Activated gamma-delta T cell treated with anti-CD3 and anti-CD28 coated beads, Interleukin-2, amount 50 U/mL, for 16 hours (primary cell): Measurements from ENCODE around the gene NUBP2.
A peak's percentile ranks its signal among the peaks of the same experiment; 100 is the strongest.

Source experiments
- DNase-seq: peaks from one replicate; pipeline ENCODE4 v3.0.0-alpha.2; 2020; ENCODE audit warnings: low read depth

Gene NUBP2

GRCh38 chr16:1810106-1810505 is 27.3 kb downstream of the NUBP2 start:
- DNase-seq, result no peak

GRCh38 chr16:1810536-1810935 is 27.8 kb downstream of the NUBP2 start:
- no peak for DNase-seq

GRCh38 chr16:1812732-1813163 is 30.0 kb downstream of the NUBP2 start:
- DNase-seq, result peak; percentile 11

DNA sequence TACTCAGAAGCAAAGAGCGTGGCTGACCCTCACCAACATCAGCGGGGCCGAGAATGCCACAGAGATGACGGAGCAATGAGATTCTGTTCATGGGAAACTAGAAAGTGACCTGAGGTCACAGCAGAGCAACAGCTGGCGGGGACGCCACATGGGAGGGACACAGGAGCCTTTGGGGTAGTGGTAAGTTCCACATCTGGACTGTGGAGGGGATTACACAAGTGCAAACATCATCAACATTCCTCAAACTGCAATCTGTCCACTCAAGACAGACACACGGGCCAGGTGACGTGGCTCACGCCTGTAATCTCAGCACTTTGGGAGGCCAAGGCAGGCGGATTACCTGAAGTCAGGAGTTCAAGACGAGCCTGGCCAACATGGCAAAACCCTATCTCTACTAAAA is 32.7 kb downstream of the NUBP2 start:
- DNase-seq, result no peak

GRCh38 chr16:1816396-1817275 is 33.9 kb downstream of the NUBP2 start:
- DNase-seq, result no peak

DNA sequence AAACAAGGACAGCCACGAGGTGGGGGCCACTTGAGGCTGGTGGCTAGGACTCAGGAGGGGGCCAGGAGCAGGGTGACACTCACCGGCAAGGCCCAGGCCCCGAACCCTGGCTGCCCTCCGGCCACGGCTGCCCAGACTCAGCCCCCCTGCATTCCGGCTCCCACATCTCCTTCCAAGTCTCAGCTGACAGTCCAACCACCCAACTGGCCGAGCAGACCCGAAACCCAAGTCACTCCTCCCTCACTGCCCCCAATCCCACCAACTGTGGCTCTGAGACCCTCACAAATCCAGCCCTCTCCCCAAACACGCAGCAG is 34.5 kb downstream of the NUBP2 start:
- DNase-seq, result no peak

GRCh38 chr16:1817716-1818115 is 35.0 kb downstream of the NUBP2 start:
- no peak for DNase-seq

DNA sequence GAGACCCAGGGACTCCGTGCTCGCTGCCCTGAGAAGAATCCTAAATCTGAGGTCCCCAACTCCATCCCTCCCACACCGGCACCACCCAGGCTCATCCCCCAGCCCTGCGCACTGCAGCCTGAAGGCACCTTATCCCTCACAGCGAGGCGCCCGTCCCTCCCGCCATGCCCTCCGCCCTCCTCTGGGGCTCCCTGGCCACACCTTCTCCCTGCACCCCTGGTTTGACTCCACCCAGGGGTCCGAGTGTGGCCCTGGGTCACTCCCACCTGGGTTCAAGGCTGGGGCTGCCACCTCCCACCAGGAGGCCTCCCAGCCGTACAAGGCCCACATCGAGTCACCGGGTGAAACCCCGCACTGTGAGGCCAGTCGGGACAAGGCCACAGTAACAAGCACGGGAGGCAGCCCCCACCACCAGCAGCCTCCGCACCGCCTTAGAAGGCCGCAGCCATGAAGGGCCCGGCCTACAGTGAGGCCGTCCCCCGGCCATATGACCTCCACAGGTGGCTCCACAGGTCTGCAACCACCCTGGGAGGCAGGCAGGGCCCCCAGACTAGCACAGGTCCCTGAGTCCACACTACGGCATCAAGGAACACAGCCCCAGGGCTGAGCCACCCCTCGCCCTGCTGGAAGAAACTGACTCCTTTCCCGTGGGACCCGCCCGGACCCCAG is 35.6 kb downstream of the NUBP2 start:
- DNase-seq, result no peak

DNA sequence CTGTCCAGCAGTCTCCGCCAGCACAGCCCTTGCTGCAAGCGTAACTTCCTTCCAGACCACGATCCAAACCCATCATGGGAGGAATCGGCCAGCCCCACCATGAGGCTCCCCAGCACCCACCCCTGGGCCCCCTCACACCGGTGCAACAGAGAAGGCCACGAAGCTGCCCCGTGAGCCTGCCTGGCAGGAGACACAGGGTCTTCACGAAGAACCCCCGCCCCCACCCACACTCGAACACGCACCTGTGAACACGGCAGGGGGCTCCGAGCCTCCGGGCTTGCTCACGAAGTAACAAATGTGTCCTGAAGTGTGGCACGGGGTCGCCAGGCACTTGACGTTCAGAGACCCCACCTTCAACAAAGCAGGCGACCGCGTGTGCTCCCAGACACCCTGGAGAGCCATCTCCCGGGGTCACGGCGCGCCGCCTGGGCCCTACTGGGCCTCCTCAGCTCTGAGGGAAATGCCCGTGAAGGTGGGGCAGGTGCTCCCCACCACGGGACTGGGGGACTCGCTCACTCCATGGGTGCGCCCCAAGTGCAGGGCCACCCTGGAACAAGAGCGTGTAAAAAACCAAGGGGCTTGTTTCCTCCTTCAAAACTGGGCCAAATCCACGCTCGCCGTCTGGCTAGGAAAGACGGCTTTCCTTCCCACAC is 36.2 kb downstream of the NUBP2 start:
- no peak for DNase-seq

- no peak for DNase-seq
Measured at GRCh38 chr16:1819611-1820010, 36.9 kb downstream of the NUBP2 start.

DNA sequence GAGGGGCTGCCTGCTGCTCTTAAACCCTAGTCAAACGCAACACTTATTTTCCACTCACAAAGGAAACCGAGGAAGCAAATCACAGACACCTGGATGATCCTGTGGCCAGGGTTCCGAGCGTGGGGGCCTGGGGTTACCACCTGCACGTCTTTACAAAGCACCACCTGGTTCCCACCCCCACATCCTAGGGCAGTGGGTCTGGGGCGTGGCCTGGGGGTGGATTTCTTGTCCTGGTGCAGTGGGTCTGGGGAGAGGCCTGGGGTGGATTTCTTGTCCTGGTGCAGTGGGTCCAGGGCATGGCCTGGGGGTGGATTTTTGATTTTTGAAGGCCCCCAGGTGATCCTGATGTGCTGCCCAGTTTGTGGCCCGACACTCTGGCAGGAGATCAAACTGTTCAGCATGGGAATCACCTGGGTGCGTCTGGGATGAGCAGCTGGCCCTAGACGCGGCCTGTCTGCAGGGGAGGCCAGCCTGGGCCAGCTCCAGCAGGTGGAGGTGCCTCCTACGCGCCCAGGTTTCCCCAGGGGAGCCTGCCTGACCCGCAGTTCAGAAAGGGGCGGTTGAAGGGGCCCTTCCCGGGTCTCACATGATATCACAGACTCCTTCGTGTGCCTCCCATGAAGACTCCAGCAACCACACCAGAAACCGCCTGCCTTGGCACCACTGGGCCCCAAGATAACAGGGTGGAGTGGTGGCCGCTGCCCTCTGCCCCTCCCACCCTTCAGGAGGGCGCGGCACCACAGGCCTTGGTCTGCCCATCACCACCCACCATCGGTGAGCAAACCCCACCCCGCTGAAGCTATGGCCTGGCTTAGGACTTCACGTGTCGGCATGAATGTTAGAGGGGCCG is 37.6 kb downstream of the NUBP2 start:
- DNase-seq, result no peak

GRCh38 chr16:1820946-1821290 is 38.2 kb downstream of the NUBP2 start:
- DNase-seq, result no peak

GRCh38 chr16:1821861-1822611 is 39.3 kb downstream of the NUBP2 start:
- no peak for DNase-seq

GRCh38 chr16:1822801-1823200 is 40.0 kb downstream of the NUBP2 start:
- no peak for DNase-seq

DNA sequence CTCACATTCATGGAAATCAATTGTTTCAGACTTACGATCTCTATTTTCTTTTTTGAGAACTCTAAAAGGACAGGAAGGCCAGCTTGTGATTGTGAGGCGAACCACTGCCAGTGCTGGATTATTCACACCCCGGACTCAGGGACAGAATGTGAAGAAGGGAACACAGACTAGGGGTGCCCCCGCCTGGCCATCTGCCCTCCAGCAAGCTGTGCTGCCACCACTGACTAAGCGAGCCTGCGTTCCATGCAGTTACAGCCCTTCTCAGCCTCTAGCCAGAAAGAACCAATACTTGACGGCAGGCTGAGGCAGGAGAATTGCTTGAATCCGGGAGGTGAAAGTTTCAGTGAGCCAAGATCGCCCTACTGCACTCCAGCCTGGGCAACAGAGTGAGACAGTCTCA is 41.1 kb downstream of the NUBP2 start:
- no peak for DNase-seq

- DNase-seq, result no peak
Measured at GRCh38 chr16:1825381-1825863, 42.7 kb downstream of the NUBP2 start.

GRCh38 chr16:1825864-1826690 is 43.3 kb downstream of the NUBP2 start:
- DNase-seq, result peak; percentile 48

- peak; percentile 82 for DNase-seq
Measured at GRCh38 chr16:1826691-1827573, 44.2 kb downstream of the NUBP2 start, which contains the start of the genes FAHD1 and HAGH. Gene FAHD1 (plus strand): TSS chr16:1827206. CDS start chr16:1827239, 33 bp downstream. Gene HAGH (minus strand): TSS chr16:1826825. CDS start chr16:1826787, 38 bp downstream.
